Natural killer cell (primary cell): Measurements from ENCODE around the gene TMPRSS6. TPM values are rescaled to one million over a fixed set of nuclear protein-coding genes. Genes with fewer than 3 reads are reported as not detected.

Source experiments
- ATAC-seq, 3 donors: fragments of 150-1000 bp in 2 of 3; fragments of 200-7000 bp in 1 of 3; cut with Tn5 transposase; 1 replicate in 1 of 3; 2 replicates in 2 of 3; pipeline ENCODE4 v1.10.0; 2021; ENCODE audit warnings: mild to moderate bottlenecking in 2 of 3, moderate library complexity in 2 of 3
- DNase-seq, 2 donors: peaks; one replicate each; pipeline versions ENCODE4 v3.0.0 to v3.0.0-alpha.2; 2013 to 2021; ENCODE audit warnings: mixed read lengths in 1 of 2
- H3K27ac ChIP-seq: one replicate; pipeline ENCODE4 v1.5.1; 2013; ENCODE audit warnings: mild to moderate bottlenecking, low read length
- H3K27me3 ChIP-seq: one replicate; pipeline ENCODE4 v1.6.1; 2013; ENCODE audit warnings: low read length; ENCODE audit not compliant: control insufficient read depth, insufficient read depth
- H3K36me3 ChIP-seq: one replicate; pipeline ENCODE4 v1.6.1; 2013; ENCODE audit warnings: low read length; ENCODE audit not compliant: control insufficient read depth, insufficient read depth
- H3K4me1 ChIP-seq: one replicate; pipeline ENCODE4 v1.6.1; 2013; ENCODE audit warnings: low read length; ENCODE audit not compliant: control insufficient read depth, insufficient read depth
- H3K4me3 ChIP-seq: one replicate; pipeline ENCODE4 v1.5.1; 2013; ENCODE audit warnings: low read length
- H3K9me3 ChIP-seq: one replicate; pipeline ENCODE4 v1.6.1; 2013; ENCODE audit warnings: low read length; ENCODE audit not compliant: control insufficient read depth, insufficient read depth
- H3K27ac Mint-ChIP-seq, 2 donors: one replicate each; pipeline ENCODE4 v1.8.0; 2022; ENCODE audit warnings: mild to moderate bottlenecking in 2 of 2, mixed read lengths in 2 of 2, moderate library complexity in 1 of 2
- H3K27me3 Mint-ChIP-seq, 2 donors: one replicate each; pipeline ENCODE4 v1.8.0; 2022; ENCODE audit warnings: low read depth in 2 of 2, mixed read lengths in 2 of 2
- H3K36me3 Mint-ChIP-seq: one replicate; pipeline ENCODE4 v1.8.0; 2022; ENCODE audit warnings: mixed read lengths
- H3K4me1 Mint-ChIP-seq, 2 donors: one replicate each; pipeline ENCODE4 v1.8.0; 2022; ENCODE audit warnings: mixed read lengths in 2 of 2
- H3K4me3 Mint-ChIP-seq: one replicate; pipeline ENCODE4 v1.8.0; 2022; ENCODE audit warnings: mild to moderate bottlenecking, moderate library complexity, mixed read lengths
- H3K9me3 Mint-ChIP-seq, 2 donors: one replicate each; pipeline ENCODE4 v1.8.0; 2022; ENCODE audit warnings: mixed read lengths in 2 of 2
- CTCF ChIP-seq: fragments of 200-600 bp; IDR thresholded peaks from one replicate; pipeline ENCODE4 v1.8.0; 2022; ENCODE audit warnings: antibody characterized with exemption
- WGBS: methylation state at CpG from one replicate; pipeline ENCODE4 v1.1.7; 2013; ENCODE audit warnings: missing lambda C conversion rate; ENCODE audit not compliant: insufficient coverage; 5-methylcytosine and 5-hydroxymethylcytosine counted together
- intact Hi-C: fragments of 100-400 bp; cut with micrococcal nuclease; formaldehyde crosslinking; loops from one replicate; pipeline ENCODE4 v1.14.2; 2022
- total RNA-seq, 4 donors: library from RNA; stranded (reverse); fragments of 120-200 nt in 1 of 4; gene quantifications; one replicate each; pipeline versions ENCODE4 v1.2.3 to v1.2.4, GENCODE V29; 2013 to 2022

Gene TMPRSS6
- total RNA-seq, 3 donors from 2014 or later (not counting 1 experiment from before 2014, with no cell fraction given): 1.1 to 4.7 (median 3.4) TPM

GRCh38 chr22:37067428-37067827 is 42.1 kb downstream of the TMPRSS6 start:
- Mint-ChIP-seq H3K36me3 (no peaks in the 10 kb centered on the region), H3K4me1 (no peaks in the 10 kb centered on the region), H3K4me3 (no peak overlapping the region), H3K9me3 (no peaks in the 10 kb centered on the region), H3K27me3 (peaks cover 17 to 19% of the 10 kb centered on the region in 2 donors), H3K27ac (no peak overlapping the region)
- TF ChIP-seq CTCF: no peak
- no peaks in the 10 kb centered on the region for H3K36me3 ChIP-seq
- 86% methylated on average over 10 of the region's 10 CpGs for WGBS
- no peaks in the 10 kb centered on the region for H3K9me3 ChIP-seq
- H3K4me1 ChIP-seq: no peaks in the 10 kb centered on the region
- no peak for ATAC-seq
- H3K27me3 ChIP-seq: peaks cover 13% of the 10 kb centered on the region
- no peak overlapping the region for H3K27ac ChIP-seq
- intact Hi-C loops: no loop called here
- H3K4me3 ChIP-seq: no peak overlapping the region
- DNase-seq: no peak

- Histone ChIP-seq H3K4me3 (no peak overlapping the region), H3K27me3 (peaks cover 13% of the 10 kb centered on the region), H3K9me3 (no peaks in the 10 kb centered on the region), H3K27ac (no peak overlapping the region), H3K36me3 (no peaks in the 10 kb centered on the region), H3K4me1 (no peaks in the 10 kb centered on the region)
- no peak for DNase-seq
- H3K27me3 Mint-ChIP-seq: peaks cover 17 to 19% of the 10 kb centered on the region in 2 donors
- no peaks in the 10 kb centered on the region for H3K36me3 Mint-ChIP-seq
- intact Hi-C loops: no loop called here
- TF ChIP-seq CTCF: no peak
- 94% methylated on average over 9 of the region's 9 CpGs for WGBS
- no peak for ATAC-seq
- no peak overlapping the region for H3K4me3 Mint-ChIP-seq
- no peaks in the 10 kb centered on the region for H3K9me3 Mint-ChIP-seq
- H3K4me1 Mint-ChIP-seq: no peaks in the 10 kb centered on the region
- H3K27ac Mint-ChIP-seq: no peak overlapping the region
Measured at GRCh38 chr22:37065961-37066360, 43.6 kb downstream of the TMPRSS6 start.

- Histone ChIP-seq H3K4me3 (no peak overlapping the region), H3K27me3 (peaks cover 12% of the 10 kb centered on the region), H3K4me1 (no peaks in the 10 kb centered on the region), H3K27ac (no peak overlapping the region), H3K36me3 (peaks cover 3% of the 10 kb centered on the region), H3K9me3 (no peaks in the 10 kb centered on the region)
- H3K27ac Mint-ChIP-seq: no peak overlapping the region
- no peaks in the 10 kb centered on the region for H3K4me1 Mint-ChIP-seq
- H3K36me3 Mint-ChIP-seq: no peaks in the 10 kb centered on the region
- H3K27me3 Mint-ChIP-seq: peaks cover 14 to 19% of the 10 kb centered on the region in 2 donors
- WGBS: 85% methylated on average over 3 of the region's 3 CpGs
- TF ChIP-seq CTCF: no peak
- H3K9me3 Mint-ChIP-seq: no peaks in the 10 kb centered on the region
- ATAC-seq (no peak), DNase-seq (no peak)
- intact Hi-C loops: no loop called here
- H3K4me3 Mint-ChIP-seq: no peak overlapping the region
Measured at GRCh38 chr22:37065180-37065579, 44.3 kb downstream of the TMPRSS6 start.

- Mint-ChIP-seq H3K9me3 (no peaks in the 10 kb centered on the region), H3K27ac (no peak overlapping the region), H3K4me3 (no peak overlapping the region), H3K4me1 (no peaks in the 10 kb centered on the region), H3K27me3 (peaks cover 9 to 13% of the 10 kb centered on the region in 2 donors), H3K36me3 (no peaks in the 10 kb centered on the region)
- no peak for ATAC-seq
- no peak overlapping the region for H3K4me3 ChIP-seq
- DNase-seq: no peak
- no peak overlapping the region for H3K27ac ChIP-seq
- H3K9me3 ChIP-seq: no peaks in the 10 kb centered on the region
- 95% methylated on average over 11 of the region's 11 CpGs for WGBS
- H3K36me3 ChIP-seq: peaks cover 3% of the 10 kb centered on the region
- intact Hi-C loops: no loop called here
- TF ChIP-seq CTCF: no peak
- H3K27me3 ChIP-seq: peaks cover 5% of the 10 kb centered on the region
- H3K4me1 ChIP-seq: no peaks in the 10 kb centered on the region
Measured at GRCh38 chr22:37064553-37064952, 45.0 kb downstream of the TMPRSS6 start.
